Peyer's patch (tissue), 4 donors: ENCODE results near the gene CORO7.

Experiments used
- POLR2A ChIP-seq, 2 donors: fragments of 450-650 bp; IDR thresholded peaks; one replicate each; pipeline ENCODE4 v1.5.1; 2017; ENCODE audit warnings: antibody characterized with exemption in 2 of 2, mild to moderate bottlenecking in 2 of 2, moderate library complexity in 2 of 2
- TF ChIP-seq, protein P1 (sequence below), 6 experiments: fragments of 450-650 bp in 4 of 6; fragments of 200-600 bp in 2 of 6; sonication (generic) in 1 of 6; IDR thresholded peaks; one replicate each; pipeline ENCODE4 v1.5.1; 2017 to 2019; ENCODE audit warnings: antibody characterized with exemption in 6 of 6, mild to moderate bottlenecking in 3 of 6, moderate library complexity in 1 of 6

DNA sequence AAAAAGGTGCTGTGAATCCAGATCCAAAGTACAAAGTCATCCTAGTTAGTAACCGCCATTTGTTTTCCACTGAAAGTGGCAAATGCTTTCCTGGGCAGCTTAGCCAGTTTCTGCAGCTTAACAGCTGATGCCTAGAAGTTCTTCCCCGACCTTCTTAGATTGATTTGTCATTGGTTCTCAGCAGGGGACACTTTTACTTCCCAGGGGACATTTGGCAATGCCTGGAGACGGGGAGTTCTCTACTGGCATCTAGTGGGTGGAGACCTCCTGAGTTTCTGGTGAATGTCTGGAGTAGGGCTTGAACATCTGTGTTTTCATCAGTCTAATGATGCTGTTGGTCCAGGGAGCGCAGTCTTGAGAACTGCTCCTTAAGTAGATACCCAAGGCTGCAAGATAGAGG is 16.8 kb upstream of the CORO7 start:
- TF ChIP-seq, protein P1, sequence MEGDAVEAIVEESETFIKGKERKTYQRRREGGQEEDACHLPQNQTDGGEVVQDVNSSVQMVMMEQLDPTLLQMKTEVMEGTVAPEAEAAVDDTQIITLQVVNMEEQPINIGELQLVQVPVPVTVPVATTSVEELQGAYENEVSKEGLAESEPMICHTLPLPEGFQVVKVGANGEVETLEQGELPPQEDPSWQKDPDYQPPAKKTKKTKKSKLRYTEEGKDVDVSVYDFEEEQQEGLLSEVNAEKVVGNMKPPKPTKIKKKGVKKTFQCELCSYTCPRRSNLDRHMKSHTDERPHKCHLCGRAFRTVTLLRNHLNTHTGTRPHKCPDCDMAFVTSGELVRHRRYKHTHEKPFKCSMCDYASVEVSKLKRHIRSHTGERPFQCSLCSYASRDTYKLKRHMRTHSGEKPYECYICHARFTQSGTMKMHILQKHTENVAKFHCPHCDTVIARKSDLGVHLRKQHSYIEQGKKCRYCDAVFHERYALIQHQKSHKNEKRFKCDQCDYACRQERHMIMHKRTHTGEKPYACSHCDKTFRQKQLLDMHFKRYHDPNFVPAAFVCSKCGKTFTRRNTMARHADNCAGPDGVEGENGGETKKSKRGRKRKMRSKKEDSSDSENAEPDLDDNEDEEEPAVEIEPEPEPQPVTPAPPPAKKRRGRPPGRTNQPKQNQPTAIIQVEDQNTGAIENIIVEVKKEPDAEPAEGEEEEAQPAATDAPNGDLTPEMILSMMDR (IDR thresholded peaks at IDR 0.05): no peak
- TF ChIP-seq POLR2A (IDR thresholded peaks at IDR 0.05): no peak
